ENCODE results near the gene STARD9. TPM values are rescaled to one million over a fixed set of nuclear protein-coding genes. Genes with fewer than 3 reads are reported as not detected.
A peak's percentile ranks its signal among the peaks of the same experiment; 100 is the strongest.

The STARD9 gene
- total RNA-seq, 1 donor = 9.1 TPM

- TF ChIP-seq CTCF (IDR thresholded peaks at IDR 0.05; ENCODE audit: insufficient read depth, low read depth, low read length) = no peak
- no peak overlapping the region for H3K4me3 ChIP-seq (ENCODE audit: low read depth, low read length)
- no peak for DNase-seq (ENCODE audit: low read depth)
Measured at GRCh38 chr15:42603978-42604377, 28.6 kb downstream of the STARD9 start.

- H3K4me3 ChIP-seq (ENCODE audit: low read depth, low read length) = no peak overlapping the region
- DNase-seq (ENCODE audit: low read depth) = peak; percentile 74
- TF ChIP-seq CTCF (IDR thresholded peaks at IDR 0.05; ENCODE audit: insufficient read depth, low read depth, low read length) = no peak
Measured at GRCh38 chr15:42604894-42605744, 29.7 kb downstream of the STARD9 start.

- H3K4me3 ChIP-seq (ENCODE audit: low read depth, low read length) = no peak overlapping the region
- TF ChIP-seq CTCF (IDR thresholded peaks at IDR 0.05; ENCODE audit: insufficient read depth, low read depth, low read length) = no peak
- no peak for DNase-seq (ENCODE audit: low read depth)
Measured at GRCh38 chr15:42605796-42606195, 30.4 kb downstream of the STARD9 start.

- no peak overlapping the region for H3K4me3 ChIP-seq (ENCODE audit: low read depth, low read length)
- peak; percentile 48 for DNase-seq (ENCODE audit: low read depth)
- TF ChIP-seq CTCF (IDR thresholded peaks at IDR 0.05; ENCODE audit: insufficient read depth, low read depth, low read length) = no peak
Measured at GRCh38 chr15:42608110-42608531, 32.7 kb downstream of the STARD9 start.

GRCh38 chr15:42608752-42609488 lies 33.5 kb downstream of the STARD9 start:
- DNase-seq (ENCODE audit: low read depth) = no peak
- H3K4me3 ChIP-seq (ENCODE audit: low read depth, low read length) = no peak overlapping the region
- no peak for TF ChIP-seq CTCF (IDR thresholded peaks at IDR 0.05; ENCODE audit: insufficient read depth, low read depth, low read length)

GRCh38 chr15:42611532-42611931 lies 36.1 kb downstream of the STARD9 start:
- TF ChIP-seq CTCF (IDR thresholded peaks at IDR 0.05; ENCODE audit: insufficient read depth, low read depth, low read length) = no peak
- DNase-seq (ENCODE audit: low read depth) = no peak
- no peak overlapping the region for H3K4me3 ChIP-seq (ENCODE audit: low read depth, low read length)
